GM19452 (cell line): Measurements from ENCODE around the gene USP20.
"Not testable (repeated sequence)": the region's sequence is repeated elsewhere in the genome, so short reads cannot be mapped to it uniquely, and the experiment has no call there.

Experiments used
- ATAC-seq: cut with Tn5 transposase; IDR thresholded peaks from one replicate; pipeline ENCODE4 v1.9.1; 2021; ENCODE audit not compliant: unreplicated experiment

The USP20 gene

DNA sequence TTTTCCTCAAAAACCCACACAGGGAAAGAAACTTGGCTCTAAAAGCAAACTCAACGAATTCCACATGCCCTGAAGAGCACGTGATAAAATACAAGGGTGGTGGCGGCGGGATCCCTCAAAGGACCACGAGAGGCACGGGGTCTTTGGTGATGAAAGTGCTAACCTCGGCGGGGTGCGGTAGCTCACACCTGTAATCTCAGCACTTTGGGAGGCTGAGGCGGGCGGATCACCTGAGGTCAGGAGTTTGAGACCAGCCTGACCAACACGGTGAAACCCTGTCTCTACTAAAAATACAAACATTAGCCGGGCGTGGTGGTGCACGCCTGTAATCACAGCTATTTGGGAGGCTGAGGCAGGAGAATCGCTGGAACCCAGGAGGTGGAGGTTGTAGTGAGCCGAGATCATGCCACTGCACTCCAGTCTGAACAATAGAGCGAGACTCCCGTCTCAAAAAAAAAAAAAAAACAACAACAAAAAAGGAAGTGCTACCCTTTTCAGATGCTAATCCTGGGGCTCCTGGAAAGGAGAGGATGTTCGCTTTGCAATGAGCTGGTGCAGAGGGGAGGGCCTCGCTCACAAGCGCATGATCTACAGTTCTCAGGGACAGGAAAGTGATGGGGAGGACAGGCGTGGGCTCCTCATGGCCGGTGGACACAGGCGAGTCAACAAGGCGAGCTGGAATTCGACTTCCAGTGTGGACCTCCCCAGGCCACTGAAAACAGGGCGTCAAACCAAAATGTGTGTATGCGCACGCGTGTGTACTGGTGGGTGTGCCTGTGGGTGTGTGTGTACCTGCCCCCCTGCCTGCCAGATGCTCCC lies 54.1 kb downstream of the USP20 start:
- no peak for ATAC-seq

DNA sequence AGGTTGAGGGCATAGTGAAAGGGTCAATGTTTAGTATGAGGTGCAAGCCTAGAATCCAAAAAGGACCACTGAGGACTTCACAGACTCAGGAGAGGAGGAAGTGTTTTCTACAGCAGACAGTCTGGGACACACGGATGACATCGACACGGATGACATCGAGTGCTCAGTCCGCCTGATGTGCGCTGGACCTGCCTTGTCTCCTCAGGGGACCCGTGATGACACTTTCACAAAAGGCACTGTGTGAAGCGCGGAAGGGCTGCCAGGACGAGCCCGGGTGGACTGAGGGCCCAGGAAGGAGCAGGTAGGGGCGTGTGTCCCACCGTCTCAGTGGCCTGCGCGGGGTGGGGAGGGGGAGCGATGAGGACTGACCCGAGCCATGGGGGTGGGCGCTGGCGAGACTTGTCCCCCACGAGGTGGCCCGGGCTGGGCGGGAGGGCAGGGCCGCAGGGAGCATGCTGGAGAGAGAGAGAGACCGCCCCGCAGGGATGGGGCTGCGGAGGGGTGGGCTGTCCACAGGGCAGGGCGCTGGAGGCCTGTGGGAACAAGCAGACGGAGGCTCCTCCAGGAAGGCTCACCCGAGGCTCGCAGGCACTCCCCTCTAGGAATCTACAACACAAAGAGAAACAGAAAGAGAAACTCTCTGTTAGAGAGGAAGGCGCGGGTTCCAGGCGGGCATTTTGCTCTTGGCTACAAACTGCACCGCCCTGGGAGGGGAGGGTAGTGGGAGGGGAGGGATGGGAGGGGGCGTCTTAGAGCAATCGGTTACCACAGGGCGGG lies 54.9 kb downstream of the USP20 start:
- no peak for ATAC-seq

DNA sequence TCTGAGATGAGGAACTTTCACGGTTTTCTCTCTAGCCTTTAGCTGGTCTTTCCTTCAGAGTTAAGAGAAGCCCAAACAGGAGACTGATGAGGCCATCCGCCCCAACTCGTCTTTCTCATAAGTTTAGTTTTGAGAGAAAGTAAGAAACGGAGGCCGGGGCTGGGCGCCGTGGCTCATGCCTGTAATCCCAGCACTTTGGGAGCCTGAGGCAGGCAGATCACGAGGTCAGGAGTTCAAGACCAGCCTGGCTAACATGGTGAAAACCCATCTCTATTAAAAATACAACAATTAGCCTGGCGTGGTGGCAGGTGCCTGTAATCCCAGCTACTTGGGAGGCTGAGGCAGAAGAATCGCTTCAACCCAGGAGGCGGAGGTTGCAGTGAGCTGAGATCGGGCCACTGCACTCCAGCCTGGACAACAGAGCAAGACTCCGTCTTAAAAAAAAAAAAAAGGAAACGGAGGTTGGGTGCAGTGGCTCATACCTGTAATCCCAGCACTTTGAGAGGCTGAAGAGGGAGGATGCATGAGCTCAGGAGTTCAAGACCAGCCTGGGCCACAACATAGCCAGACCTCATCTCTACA lies 55.6 kb downstream of the USP20 start:
- not testable (repeated sequence) for ATAC-seq

DNA sequence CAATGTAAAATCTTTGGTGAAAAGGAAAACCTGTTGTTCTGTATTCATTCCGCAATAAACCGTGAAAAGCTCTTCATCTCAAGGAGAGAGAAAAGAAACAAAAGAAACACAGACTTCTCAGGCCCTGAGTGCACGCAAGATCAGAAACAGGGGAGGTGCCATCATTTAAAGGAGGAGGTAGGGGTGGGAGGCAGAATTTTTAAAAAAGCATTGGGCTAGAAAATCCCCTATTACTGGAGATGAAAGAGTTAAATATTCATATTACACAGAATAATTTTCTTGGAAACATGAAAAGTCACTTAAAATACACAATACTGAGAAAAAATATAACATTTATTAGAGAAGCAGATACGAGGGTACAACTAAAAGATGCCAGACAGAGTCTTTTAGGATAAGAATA lies 56.3 kb downstream of the USP20 start:
- ATAC-seq: no peak

DNA sequence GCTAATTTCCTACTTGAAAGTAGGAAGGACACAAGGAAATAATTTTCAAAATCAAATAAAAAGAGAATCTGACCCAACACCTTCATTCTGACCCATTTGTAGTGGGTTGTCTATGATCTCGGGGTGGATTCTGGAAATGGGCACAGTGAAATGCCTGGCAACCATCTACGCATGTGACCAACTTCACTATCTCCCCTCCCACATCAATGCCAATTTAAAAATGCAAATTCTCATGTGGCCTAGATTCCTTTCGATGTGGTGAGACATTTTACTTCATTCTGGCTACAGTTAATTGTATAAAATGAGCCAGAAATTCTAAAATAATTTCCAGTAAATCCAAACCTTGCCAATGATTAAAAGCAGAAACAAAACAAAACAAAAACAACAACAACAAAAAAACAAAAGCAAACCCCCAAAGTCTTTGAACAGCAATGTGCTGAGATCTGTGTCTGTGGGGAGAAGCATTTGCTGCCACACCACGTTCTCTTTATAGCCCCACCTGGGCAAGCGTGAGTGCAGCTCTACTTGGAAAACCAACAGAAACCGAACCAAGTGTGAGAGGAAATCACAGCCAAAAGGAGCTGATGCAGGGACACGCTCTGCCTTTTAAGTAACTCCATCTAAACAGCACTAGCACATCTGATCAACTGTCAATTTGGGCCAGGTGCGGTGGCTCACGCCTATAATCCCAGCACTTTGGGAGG lies 59.0 kb downstream of the USP20 start:
- ATAC-seq: no peak

DNA sequence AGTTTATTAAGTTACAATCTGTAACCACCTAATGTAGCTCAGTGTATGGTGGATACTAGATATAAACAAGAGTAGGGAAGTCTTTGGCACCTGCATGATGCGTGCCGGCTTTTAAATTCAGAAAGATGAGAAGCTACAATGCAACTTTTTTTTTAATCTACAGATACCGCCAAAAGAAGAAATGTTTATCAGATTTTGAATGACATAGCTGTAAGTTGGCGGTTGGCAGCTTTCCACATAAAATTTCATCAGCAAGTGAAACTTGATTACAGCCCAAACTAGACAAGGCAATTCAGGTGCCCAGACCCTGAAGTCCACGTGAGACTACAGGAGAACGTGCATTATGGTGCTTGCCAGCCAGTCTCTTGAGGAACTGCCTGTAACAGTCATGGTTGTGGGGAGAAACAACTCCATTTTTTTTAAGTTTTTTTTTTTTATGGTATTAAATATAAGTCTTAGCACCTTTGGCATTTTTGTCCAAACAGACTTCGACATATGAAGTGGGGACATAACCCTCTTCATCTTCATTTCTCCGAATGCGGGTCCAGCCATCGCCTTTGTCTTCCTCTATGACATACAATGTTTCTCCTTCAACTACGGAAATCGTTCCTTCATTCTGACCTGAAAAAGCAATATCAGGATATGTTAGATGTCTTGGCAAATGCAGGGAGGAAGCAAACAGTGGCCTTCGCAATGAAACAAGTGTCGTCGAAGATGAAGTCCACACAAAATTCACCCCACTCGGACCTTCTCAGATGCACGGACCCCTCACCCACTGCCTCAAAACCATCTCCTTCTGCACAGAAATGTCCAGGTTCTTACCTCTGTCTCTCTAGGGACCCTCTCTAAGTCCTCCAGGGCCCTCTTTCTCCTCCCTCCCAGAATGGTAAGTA lies 60.4 kb downstream of the USP20 start:
- ATAC-seq: no peak

DNA sequence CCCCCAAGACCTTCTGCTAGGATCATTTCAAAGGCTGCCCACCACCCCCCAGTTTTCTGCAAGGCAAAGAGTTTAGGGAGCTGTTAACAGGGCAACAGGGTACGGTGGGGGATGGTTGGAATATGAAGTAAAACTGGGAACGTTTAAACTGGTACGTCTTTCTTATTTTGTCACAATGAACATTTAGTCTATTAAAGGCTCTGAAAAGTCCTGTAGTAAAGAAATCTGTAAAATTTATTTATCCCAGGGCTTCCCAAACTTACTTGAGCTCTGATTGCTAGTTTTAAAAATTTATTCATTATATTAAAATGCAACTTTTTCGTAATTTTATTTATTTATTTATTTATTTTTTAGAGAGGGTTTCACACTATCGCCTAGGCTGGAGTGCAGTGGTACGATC lies 62.0 kb downstream of the USP20 start:
- ATAC-seq: no peak

DNA sequence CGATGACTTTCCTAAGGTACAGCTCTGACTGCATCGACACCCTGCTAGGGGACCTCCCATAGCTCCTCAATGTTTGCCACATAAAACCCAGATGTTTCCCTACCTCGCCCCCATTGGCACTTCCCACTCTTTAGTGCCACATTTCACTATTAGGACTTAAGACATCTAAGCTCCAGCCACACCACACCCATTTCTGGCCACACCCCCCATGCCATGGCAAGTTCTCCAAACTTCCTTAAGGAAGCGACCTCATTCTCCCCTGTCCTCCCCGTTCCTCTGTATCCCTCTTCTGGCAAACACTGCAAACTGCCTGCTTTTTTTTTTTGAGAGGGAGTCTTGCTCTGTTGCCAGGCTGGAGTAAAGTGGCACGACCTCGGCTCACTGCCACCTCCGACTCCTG lies 62.9 kb downstream of the USP20 start:
- ATAC-seq: no peak

DNA sequence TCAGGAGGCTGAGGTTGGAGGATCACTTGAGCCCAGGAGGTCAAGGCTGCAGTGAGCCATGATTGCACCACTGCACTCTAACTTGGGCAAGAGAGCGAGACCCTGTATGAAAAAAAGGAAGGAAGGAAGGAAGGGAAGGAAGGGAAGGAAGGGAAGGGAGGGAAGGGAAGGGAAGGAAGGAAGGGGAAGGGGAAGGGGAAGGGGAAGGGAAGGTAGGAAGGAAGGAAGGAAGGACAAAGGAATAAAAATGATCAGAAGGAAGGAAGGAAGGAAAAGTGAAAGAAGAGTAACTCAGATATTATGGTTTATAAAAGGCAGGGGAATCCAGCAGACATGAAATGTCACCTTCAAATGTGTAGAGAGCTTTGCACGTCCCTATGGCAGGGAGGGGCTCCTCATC lies 64.4 kb downstream of the USP20 start:
- ATAC-seq: no peak

DNA sequence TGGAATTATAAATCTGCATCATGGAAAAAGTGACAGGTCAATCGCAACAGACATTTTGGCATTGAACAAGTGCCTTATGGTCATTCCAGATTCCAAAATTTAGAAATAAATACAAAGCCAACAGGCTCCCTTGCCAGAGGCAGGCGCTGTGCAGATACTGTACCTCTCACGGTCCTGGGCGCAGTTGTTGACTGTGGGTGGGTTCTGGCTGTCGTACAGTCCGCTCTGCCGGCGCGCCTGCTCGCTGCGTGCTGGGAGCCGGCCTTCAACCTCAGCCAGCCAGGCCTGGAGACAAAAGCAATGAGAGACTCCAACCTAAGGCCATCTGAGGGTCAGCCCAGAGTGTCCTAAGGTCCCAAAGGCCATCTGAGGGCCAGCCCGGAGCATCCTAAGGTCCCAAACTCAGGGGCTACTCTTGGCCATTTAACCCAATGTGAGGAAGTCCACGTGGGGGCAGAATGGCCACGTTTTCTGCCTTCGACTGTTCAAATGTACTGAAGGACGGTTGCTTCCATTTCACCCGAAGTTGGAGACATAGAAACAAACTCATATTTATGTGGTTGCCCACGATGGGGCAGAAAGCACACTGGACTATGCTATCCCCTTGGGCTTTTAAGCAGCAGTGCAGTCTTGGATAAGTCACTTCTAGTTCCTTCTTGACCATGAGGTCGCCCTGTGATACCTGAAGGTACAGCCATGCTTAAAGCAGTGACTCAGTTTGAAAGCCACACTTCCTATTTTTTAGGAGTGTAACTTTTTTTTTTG lies 65.2 kb downstream of the USP20 start:
- peak; percentile 91 for ATAC-seq

DNA sequence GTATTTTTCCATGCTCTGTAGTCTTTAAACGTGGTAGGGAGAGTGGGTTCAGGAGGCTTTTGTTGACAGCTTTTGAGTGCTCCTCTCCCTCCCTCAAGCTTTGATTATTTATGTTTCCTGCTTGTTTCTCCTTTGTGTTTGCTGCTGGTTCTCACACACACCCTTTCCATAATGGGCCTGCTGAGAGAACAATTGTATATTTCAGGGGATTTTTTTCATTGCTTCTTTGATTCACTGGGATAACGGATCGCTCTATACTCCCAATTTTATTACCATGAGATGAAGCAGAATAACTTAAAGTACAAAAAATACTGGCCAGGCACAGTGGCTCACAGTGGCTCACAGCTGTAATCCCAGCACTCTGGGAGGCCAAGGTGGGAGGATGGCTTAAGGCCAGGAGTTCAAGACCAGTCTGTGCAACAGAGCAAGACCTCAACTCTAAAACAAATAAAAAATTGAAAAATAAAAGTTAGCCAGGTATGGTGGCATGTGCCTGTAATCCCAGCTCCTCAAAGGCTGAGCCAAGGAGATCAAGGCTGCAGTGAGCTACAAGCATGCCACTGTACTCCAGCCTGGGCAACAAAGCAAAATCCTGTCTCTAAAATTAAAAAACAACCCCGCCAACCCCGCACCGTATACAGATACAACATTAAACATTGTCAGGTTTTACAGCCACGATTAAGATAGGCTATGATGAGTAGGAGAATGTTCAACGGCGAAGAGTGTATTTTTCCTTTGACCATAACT lies 66.9 kb downstream of the USP20 start:
- no peak for ATAC-seq

DNA sequence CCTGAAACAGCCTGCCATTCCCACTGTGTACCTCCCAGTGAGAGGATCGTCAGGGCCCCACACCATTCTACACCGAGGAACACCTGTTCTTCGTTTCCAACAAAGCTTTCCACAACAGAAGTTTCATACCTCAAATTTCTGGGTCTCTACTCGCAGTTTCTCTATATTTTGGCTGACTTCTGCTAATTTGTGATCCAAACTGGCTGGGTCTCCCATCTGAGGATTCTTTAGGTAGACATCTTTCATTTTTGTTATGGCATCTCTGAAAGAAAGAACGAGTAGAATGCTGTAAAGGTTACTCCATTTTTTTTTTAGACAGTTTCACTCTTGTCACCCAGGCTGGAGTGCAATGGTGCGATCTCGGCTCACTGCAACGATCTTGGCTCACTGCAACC lies 67.5 kb downstream of the USP20 start:
- ATAC-seq: no peak

DNA sequence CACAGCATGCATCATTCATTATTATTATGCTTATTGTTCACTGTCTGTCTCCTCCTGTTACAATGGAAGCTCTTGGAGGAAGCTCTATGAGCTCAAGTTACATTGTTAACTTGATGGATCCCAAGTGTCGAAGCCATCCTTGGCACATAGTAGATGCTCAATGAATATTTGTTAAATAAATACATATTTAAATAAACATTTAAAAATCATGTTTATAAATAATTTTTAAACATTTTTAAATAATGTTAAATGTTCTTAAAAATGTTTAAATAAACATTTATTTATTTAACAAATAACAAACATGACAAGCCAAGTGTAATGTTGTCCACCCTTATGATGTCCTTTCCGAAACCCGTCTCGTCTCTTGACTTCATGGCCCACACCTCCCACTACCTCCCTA lies 69.5 kb downstream of the USP20 start:
- ATAC-seq: no peak

DNA sequence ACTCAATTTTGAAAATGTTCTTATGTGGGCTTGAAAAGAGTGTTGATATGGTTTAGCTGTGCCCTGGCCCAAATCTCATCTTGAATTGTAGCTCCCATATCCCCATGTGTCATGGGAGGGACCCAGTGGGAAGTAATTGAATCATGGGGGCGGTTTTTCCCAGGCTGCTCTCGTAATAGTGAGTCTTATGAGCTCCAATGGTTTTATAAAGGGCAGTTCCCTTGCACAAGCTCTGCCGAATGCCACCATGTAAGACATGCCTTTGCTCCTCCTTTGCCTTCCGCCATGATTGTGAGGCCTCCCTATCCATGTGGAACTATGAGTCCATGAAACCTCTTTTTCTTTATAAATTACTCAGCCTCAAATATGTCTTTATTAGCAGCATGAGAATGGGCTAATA lies 71.0 kb downstream of the USP20 start:
- ATAC-seq: no peak

DNA sequence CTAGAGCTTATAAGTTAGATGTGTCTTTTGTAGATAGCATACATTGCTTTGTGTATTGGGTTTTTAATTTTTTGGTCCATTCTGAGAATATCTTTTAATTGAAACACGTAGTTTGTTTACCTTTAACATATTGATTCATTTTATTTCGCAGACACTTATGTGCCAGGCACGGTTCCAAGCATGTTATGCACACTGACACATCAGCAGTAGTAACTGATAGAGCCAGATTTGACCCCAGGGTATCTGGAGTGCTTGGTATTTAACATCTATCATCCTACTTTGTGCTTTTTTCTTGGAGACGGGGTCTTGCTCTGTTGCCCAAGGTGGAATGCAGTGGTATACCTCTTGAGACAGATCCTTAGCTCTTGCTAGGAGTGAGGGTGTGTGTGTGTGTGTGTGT lies 71.9 kb downstream of the USP20 start:
- no peak for ATAC-seq

DNA sequence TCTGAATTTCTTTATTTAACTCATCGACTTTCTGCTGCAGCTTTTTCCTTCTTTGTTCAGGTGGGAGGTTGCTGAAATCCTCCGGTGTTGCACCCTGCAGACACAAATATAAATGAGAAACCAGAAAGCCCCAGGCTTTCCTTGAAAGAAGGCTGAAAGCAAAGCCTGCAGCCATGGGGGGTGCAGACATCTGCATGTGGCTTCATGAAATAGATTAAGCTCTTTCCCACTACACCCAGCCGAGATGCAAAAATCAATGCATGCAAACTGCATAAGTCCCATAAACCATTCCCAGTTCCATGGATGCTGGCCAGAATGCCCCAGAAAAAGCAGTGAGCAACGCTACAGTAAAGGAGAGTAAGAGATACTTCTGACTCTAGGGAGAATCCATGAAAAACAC lies 73.6 kb downstream of the USP20 start:
- ATAC-seq: no peak

DNA sequence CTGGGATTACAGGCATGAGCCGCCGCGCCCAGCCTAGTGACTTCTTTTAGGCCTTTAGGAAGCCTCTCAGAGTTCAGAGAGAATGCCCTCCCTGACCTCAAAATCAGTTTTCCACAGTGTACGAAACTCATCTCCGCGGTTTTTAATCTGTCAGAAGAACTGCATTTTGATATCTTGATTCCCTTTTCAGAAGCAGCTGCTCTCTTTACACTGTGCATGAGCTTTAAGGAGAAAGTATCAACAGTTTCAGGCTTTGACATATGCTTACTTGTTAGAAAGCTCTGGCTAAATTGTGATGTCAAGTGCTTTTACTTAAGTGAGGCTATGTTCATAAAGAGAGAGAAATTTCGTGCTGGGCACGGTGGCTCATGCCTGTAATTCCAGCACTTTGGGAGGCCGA lies 74.6 kb downstream of the USP20 start:
- no peak for ATAC-seq

DNA sequence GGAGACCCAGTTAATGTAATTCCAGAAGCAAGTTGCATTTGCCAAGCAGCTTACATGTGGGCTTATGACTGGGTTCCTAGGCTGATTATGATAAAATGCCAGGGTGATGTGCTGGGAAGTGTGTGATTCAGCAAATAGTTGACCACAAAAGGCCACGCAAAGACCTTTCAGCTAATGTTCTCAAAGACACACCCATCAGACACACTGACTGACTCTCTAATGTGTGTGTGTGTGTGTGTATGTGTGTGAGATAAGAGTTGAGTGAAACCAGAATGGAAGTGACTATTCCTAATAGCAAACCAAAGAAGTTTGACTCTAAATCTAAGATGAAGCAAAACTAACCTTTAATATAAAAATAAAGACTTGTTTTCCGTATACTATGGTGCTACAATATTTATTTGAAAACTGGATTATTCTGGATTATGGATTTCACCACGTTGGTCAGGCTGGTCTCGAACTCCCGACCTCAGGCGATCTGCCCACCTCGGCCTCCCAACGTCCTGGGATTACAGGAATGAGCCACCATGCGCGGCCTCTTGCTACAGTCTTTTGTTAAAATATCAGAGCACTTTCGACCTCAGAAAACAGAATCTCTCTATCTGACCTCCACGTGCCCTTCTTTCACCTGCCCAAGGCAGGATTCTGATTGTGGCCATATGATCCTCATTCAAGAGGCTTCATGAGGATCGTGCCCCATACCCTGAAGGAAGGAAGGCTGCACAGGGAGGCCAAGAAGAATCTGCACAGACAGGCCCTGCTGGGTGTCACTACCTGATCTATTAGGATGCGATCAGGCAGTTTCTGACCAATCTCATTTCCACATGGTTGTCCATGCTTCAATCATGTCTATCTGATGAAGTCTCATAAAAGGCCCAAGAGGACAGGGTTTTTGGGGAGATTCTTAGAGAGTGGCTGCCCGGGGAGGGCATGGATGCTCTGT lies 75.6 kb downstream of the USP20 start:
- no peak for ATAC-seq
